ENCODE measurements around the gene SLC13A4. TPM values are rescaled to one million over a fixed set of nuclear protein-coding genes. Genes with fewer than 3 reads are reported as not detected.

The SLC13A4 gene
- total RNA-seq, 5 donors from 2014 or later (not counting 1 experiment from before 2014, with no cell fraction given): not detected

DNA sequence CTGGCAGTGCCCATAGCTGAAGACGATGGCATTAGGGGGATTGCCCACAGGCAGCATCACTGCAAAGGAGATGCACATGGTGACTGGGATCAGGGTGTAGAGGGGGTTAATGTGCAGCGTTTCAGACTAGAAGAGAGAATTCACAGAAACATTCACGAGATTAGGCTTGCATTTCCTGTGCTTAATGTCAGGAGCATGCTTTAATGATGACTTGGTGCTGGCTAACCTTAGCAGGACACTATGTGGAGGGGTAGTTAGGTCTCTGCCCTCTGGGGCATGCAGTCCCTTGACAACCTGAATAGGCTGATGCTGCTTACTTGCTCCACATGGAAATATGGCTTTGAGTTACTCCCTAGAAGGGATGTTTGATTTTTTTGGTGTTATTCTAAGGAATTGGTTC, 43.9 kb downstream of the SLC13A4 start:
- Mint-ChIP-seq H3K27ac (peak overlapping the region in 1 of 2 donors; percentile 28), H3K36me3 (peaks cover 29% of the 10 kb centered on the region)
- 71% methylated on average over 1 of the region's 3 CpGs for WGBS (ENCODE audit: insufficient coverage)

GRCh38 chr7:135683609-135684008, 44.4 kb downstream of the SLC13A4 start:
- Histone ChIP-seq H3K4me3 (ENCODE audit: control insufficient read depth in 1 of 2, extremely low read depth in 1 of 2, low read length in 1 of 2) (no peak overlapping the region), H3K27me3 (replicated peaks in 1 of 2; ENCODE audit: control insufficient read depth in 2 of 2, extremely low read depth in 1 of 2, insufficient read depth in 2 of 2, low read length in 1 of 2) (no peaks in the 10 kb centered on the region), H3K9me3 (no peaks in the 10 kb centered on the region), H3K36me3 (ENCODE audit: control insufficient read depth in 2 of 2, extremely low read depth in 1 of 2, insufficient read depth in 1 of 2, low read length in 1 of 2) (peaks cover 0 to 8% of the 10 kb centered on the region in 2 donors), H3K27ac (ENCODE audit: low read length) (no peak overlapping the region), H3K4me1 (ENCODE audit: control insufficient read depth in 1 of 2, extremely low read depth in 1 of 2, insufficient read depth in 2 of 2, low read length in 2 of 2) (no peaks in the 10 kb centered on the region)
- Mint-ChIP-seq H3K9me3 (no peaks in the 10 kb centered on the region), H3K4me1 (peaks cover 2 to 7% (median 3%) of the 10 kb centered on the region in 3 donors), H3K4me3 (no peak overlapping the region), H3K27me3 (no peaks in the 10 kb centered on the region), H3K27ac (no peak overlapping the region), H3K36me3 (peaks cover 32% of the 10 kb centered on the region)
- CTCF ChIA-PET: interaction anchor here (0.6 to 1.4 kb wide), 2 partner anchors 11 to 1355 kb away, joined by 3 to 6 read pairs; no protein-coding TSS in a partner anchor
- WGBS (ENCODE audit: insufficient coverage): no CpG with 5 or more reads among the region's 3 CpGs
- POLR2A ChIA-PET: no interaction called here
- DNase-seq (no peak), ATAC-seq (replicated peaks in 1 of 4) (no peak)

More for the DNA sequence above, 43.9 kb downstream of the SLC13A4 start:
- H3K36me3 ChIP-seq (ENCODE audit: control insufficient read depth in 2 of 2, extremely low read depth in 1 of 2, insufficient read depth in 1 of 2, low read length in 1 of 2): peaks cover 0 to 4% of the 10 kb centered on the region in 2 donors
- H3K9me3 ChIP-seq: no peaks in the 10 kb centered on the region
- Mint-ChIP-seq H3K4me3 (no peak overlapping the region), H3K27me3 (no peaks in the 10 kb centered on the region), H3K4me1 (peaks cover 2 to 7% (median 3%) of the 10 kb centered on the region in 3 donors), H3K9me3 (no peaks in the 10 kb centered on the region)
- no peak for ATAC-seq (replicated peaks in 1 of 4)
- ChIA-PET POLR2A (no interaction called here), CTCF (interaction anchor here in 1 of 2 donors (1.4 kb wide), 1 partner anchor 12 kb away, joined by 6 read pairs; no protein-coding TSS in a partner anchor)
- DNase-seq: no peak
- H3K4me3 ChIP-seq (ENCODE audit: control insufficient read depth in 1 of 2, extremely low read depth in 1 of 2, low read length in 1 of 2): no peak overlapping the region
- H3K4me1 ChIP-seq (ENCODE audit: control insufficient read depth in 1 of 2, extremely low read depth in 1 of 2, insufficient read depth in 2 of 2, low read length in 2 of 2): no peaks in the 10 kb centered on the region
- no peaks in the 10 kb centered on the region for H3K27me3 ChIP-seq (replicated peaks in 1 of 2; ENCODE audit: control insufficient read depth in 2 of 2, extremely low read depth in 1 of 2, insufficient read depth in 2 of 2, low read length in 1 of 2)
- no peak overlapping the region for H3K27ac ChIP-seq (ENCODE audit: low read length)

- Mint-ChIP-seq H3K27ac (no peak overlapping the region), H3K27me3 (no peaks in the 10 kb centered on the region), H3K4me1 (peaks cover 2 to 7% (median 3%) of the 10 kb centered on the region in 3 donors), H3K4me3 (no peak overlapping the region), H3K36me3 (peaks cover 40% of the 10 kb centered on the region), H3K9me3 (no peaks in the 10 kb centered on the region)
- ChIA-PET POLR2A (no interaction called here), CTCF (no interaction called here)
- peaks cover 0 to 14% of the 10 kb centered on the region in 2 donors for H3K36me3 ChIP-seq (ENCODE audit: control insufficient read depth in 2 of 2, extremely low read depth in 1 of 2, insufficient read depth in 1 of 2, low read length in 1 of 2)
- no peak overlapping the region for H3K4me3 ChIP-seq (ENCODE audit: control insufficient read depth in 1 of 2, extremely low read depth in 1 of 2, low read length in 1 of 2)
- H3K9me3 ChIP-seq: no peaks in the 10 kb centered on the region
- no peaks in the 10 kb centered on the region for H3K4me1 ChIP-seq (ENCODE audit: control insufficient read depth in 1 of 2, extremely low read depth in 1 of 2, insufficient read depth in 2 of 2, low read length in 2 of 2)
- WGBS (ENCODE audit: insufficient coverage): 100% methylated on average over 1 of the region's 3 CpGs
- no peaks in the 10 kb centered on the region for H3K27me3 ChIP-seq (replicated peaks in 1 of 2; ENCODE audit: control insufficient read depth in 2 of 2, extremely low read depth in 1 of 2, insufficient read depth in 2 of 2, low read length in 1 of 2)
- no peak for DNase-seq
- no peak for ATAC-seq (replicated peaks in 1 of 4)
- no peak overlapping the region for H3K27ac ChIP-seq (ENCODE audit: low read length)
Observed at GRCh38 chr7:135682191-135682590, 45.8 kb downstream of the SLC13A4 start.

DNA sequence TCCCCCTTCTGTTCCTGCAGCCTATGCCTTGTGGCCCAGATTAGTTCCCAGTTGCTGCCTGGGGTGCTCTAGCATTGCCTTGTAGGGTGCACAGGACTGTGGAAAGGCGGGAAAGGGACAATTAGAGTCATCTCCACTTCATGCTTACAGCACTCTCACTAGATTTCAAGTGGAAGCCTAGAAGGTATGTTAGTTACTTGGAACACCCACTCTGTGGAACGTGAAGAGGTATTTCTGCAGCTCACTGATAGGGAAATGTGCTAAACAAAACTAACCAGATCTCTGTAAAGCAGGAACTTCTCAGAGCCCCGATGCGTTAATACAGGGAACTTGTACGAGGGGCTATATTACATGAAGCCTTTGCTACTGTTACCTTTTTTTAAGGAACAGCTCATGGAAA, 46.2 kb downstream of the SLC13A4 start:
- CTCF ChIA-PET: no interaction called here

DNA sequence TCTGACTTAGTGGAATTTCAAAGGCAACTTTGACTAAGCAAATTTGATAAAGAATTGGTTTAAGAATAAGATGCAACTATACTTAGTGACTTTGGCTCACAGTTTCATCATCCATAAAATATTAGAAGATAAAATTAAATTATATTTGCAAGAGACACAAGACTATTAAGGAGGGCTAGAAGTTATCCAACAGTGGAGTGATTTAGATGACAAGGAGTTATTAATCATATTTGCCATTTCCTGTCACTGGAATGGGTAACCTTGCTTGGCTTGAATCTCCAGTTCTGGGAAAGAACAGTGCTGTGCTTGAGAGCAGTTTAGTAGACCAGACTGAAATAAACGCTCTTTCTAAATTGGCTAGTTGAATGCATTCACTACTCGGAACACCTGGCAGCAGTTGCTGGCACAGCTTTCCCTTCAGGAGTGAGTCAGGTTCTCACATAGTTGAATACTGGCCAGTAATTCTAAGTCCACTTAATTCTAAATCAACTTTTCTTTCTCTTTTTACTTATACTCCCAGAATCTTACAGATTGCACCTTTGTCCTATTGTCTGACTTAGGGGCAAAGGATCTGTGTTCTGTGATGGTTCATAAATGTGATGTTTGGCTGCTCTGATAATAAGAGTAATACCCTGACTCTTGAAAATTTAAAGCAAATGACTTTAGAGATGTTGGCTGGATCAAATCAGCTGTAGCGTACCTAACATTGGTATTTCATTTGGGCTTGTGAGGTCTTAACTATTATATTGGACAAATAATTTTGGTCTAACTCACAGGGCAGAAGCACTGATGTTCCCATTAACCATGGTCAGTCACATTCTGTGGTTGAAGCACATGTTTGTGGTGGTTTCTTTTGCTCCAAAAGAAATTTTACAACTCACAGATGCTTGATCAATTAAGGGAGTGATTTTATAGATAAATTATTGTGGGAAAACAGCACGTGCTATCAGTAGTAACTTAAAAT, 49.1 kb downstream of the SLC13A4 start:
- no peaks in the 10 kb centered on the region for H3K27me3 Mint-ChIP-seq
- no peak overlapping the region for H3K4me3 Mint-ChIP-seq
- H3K27ac Mint-ChIP-seq: no peak overlapping the region
- ChIA-PET CTCF (interaction anchor here in 1 of 2 donors (0.6 kb wide), 1 partner anchor 49 kb away, joined by 5 read pairs; no protein-coding TSS in a partner anchor), POLR2A (no interaction called here)
- peaks cover 2 to 7% (median 3%) of the 10 kb centered on the region in 3 donors for H3K4me1 Mint-ChIP-seq
- DNase-seq (no peak), ATAC-seq (replicated peaks in 1 of 4) (no peak)
- Histone ChIP-seq H3K4me1 (ENCODE audit: control insufficient read depth in 1 of 2, extremely low read depth in 1 of 2, insufficient read depth in 2 of 2, low read length in 2 of 2) (no peaks in the 10 kb centered on the region), H3K9me3 (no peaks in the 10 kb centered on the region), H3K4me3 (ENCODE audit: control insufficient read depth in 1 of 2, extremely low read depth in 1 of 2, low read length in 1 of 2) (no peak overlapping the region), H3K27me3 (replicated peaks in 1 of 2; ENCODE audit: control insufficient read depth in 2 of 2, extremely low read depth in 1 of 2, insufficient read depth in 2 of 2, low read length in 1 of 2) (no peaks in the 10 kb centered on the region), H3K36me3 (ENCODE audit: control insufficient read depth in 2 of 2, extremely low read depth in 1 of 2, insufficient read depth in 1 of 2, low read length in 1 of 2) (peaks cover 0 to 45% of the 10 kb centered on the region in 2 donors), H3K27ac (ENCODE audit: low read length) (no peak overlapping the region)
- no peaks in the 10 kb centered on the region for H3K9me3 Mint-ChIP-seq
- 94% methylated on average over 2 of the region's 4 CpGs for WGBS (ENCODE audit: insufficient coverage)
- H3K36me3 Mint-ChIP-seq: peaks cover 43% of the 10 kb centered on the region

More for the DNA sequence above, 46.2 kb downstream of the SLC13A4 start:
- ATAC-seq (replicated peaks in 1 of 4) (no peak), DNase-seq (no peak)
- peaks cover 2 to 7% (median 3%) of the 10 kb centered on the region in 3 donors for H3K4me1 Mint-ChIP-seq
- H3K4me1 ChIP-seq (ENCODE audit: control insufficient read depth in 1 of 2, extremely low read depth in 1 of 2, insufficient read depth in 2 of 2, low read length in 2 of 2): no peaks in the 10 kb centered on the region
- H3K4me3 Mint-ChIP-seq: no peak overlapping the region
- H3K27me3 Mint-ChIP-seq: no peaks in the 10 kb centered on the region
- no peak overlapping the region for H3K27ac ChIP-seq (ENCODE audit: low read length)
- no peaks in the 10 kb centered on the region for H3K9me3 ChIP-seq
- POLR2A ChIA-PET: interaction anchor here in 1 of 2 donors (0.7 kb wide), 1 partner anchor 474 kb away, joined by 4 read pairs; no protein-coding TSS in a partner anchor
- no peaks in the 10 kb centered on the region for H3K9me3 Mint-ChIP-seq
- H3K36me3 Mint-ChIP-seq: peaks cover 40% of the 10 kb centered on the region
- H3K27ac Mint-ChIP-seq: no peak overlapping the region
- peaks cover 0 to 19% of the 10 kb centered on the region in 2 donors for H3K36me3 ChIP-seq (ENCODE audit: control insufficient read depth in 2 of 2, extremely low read depth in 1 of 2, insufficient read depth in 1 of 2, low read length in 1 of 2)
- no peak overlapping the region for H3K4me3 ChIP-seq (ENCODE audit: control insufficient read depth in 1 of 2, extremely low read depth in 1 of 2, low read length in 1 of 2)
- H3K27me3 ChIP-seq (replicated peaks in 1 of 2; ENCODE audit: control insufficient read depth in 2 of 2, extremely low read depth in 1 of 2, insufficient read depth in 2 of 2, low read length in 1 of 2): no peaks in the 10 kb centered on the region
- WGBS (ENCODE audit: insufficient coverage): 98% methylated on average over 4 of the region's 5 CpGs

DNA sequence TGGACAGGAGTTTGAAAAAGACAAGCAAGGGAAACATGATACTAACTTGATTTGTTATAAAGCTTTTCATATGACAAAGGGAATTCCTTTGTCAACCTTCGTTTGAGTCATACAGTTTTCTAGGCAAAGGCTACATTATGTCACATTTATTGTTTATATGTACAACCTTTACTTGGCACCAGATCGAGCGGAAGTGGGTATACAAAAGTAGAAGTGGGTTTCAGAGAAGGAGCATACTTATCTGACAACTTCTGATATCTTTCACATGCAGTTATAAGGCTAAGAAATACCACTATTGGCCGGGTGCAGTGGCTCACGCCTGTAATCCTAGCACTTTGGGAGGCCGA, 54.7 kb downstream of the SLC13A4 start:
- ChIA-PET POLR2A (interaction anchor here in 1 of 2 donors (0.6 to 0.9 kb wide), 3 partner anchors 10 to 288 kb away, joined by 3 to 6 read pairs (median 3); no protein-coding TSS in a partner anchor), CTCF (interaction anchor here (0.5 to 1.6 kb wide), 5 partner anchors 10 to 962 kb away, joined by 3 to 5 read pairs (median 4); partner anchors contain the start of gene STMP1 (in 1 of the 2))
- Mint-ChIP-seq H3K4me3 (no peak overlapping the region), H3K27me3 (no peaks in the 10 kb centered on the region), H3K4me1 (peaks cover 15 to 33% (median 33%) of the 10 kb centered on the region in 3 donors), H3K36me3 (peaks cover 48% of the 10 kb centered on the region), H3K9me3 (no peaks in the 10 kb centered on the region), H3K27ac (no peak overlapping the region)
- 100% methylated on average over 2 of the region's 6 CpGs for WGBS (ENCODE audit: insufficient coverage)
- Histone ChIP-seq H3K36me3 (ENCODE audit: control insufficient read depth in 2 of 2, extremely low read depth in 1 of 2, insufficient read depth in 1 of 2, low read length in 1 of 2) (peaks cover 0 to 41% of the 10 kb centered on the region in 2 donors), H3K27ac (ENCODE audit: low read length) (no peak overlapping the region), H3K4me1 (ENCODE audit: control insufficient read depth in 1 of 2, extremely low read depth in 1 of 2, insufficient read depth in 2 of 2, low read length in 2 of 2) (no peaks in the 10 kb centered on the region), H3K27me3 (replicated peaks in 1 of 2; ENCODE audit: control insufficient read depth in 2 of 2, extremely low read depth in 1 of 2, insufficient read depth in 2 of 2, low read length in 1 of 2) (no peaks in the 10 kb centered on the region), H3K4me3 (ENCODE audit: control insufficient read depth in 1 of 2, extremely low read depth in 1 of 2, low read length in 1 of 2) (no peak overlapping the region), H3K9me3 (no peaks in the 10 kb centered on the region)
- no peak for ATAC-seq (replicated peaks in 1 of 4)
- DNase-seq: no peak

Data from T-cell (primary cell).